Frontal cortex (tissue), 4 donors: Measurements from ENCODE around the gene HBP1. TPM values are rescaled to one million over a fixed set of nuclear protein-coding genes. Genes with fewer than 3 reads are reported as not detected.
A peak's percentile ranks its signal among the peaks of the same experiment; 100 is the strongest.
"Not testable (repeated sequence)": the region's sequence is repeated elsewhere in the genome, so short reads cannot be mapped to it uniquely, and the experiment has no call there.

Experiments
- DNase-seq, 2 donors: peaks; one replicate each; pipeline ENCODE4 v3.0.0; 2012; ENCODE audit warnings: low spot score in 2 of 2
- FAIRE-seq: peaks from 2 replicates; lab custom pipeline; 2012; peaks lifted over from hg19 to GRCh38; lab: Jason Lieb, UNC
- total RNA-seq: library from RNA; depleted of rRNA; stranded (reverse); fragments of >200 nt; gene quantifications from one replicate; pipeline ENCODE4 v1.2.3, GENCODE V29; 2014
- donor health status: control.
- donor health status: control.
- donor health status: control.

The HBP1 gene
- total RNA-seq, 1 donor from 2014 or later = 55.0 TPM

DNA sequence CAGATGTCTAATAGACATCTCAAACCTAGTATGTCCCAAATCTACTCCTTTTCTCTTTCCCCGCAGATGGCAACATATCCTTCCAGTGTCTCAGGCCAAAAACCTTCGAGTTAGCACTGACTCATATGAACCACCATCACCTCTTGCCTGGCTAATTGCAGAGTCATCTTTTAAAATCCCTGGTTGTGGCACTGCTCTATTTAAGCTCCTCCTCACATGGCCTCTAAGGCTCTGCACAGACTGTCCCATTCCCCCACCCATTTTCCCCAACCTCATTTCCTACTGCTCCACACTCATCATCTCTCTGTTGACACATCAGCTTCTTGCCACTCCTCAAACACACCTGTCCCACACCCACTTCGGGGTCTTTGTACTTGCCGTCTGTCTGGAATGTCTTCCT is 16.8 kb upstream of the HBP1 start:
- DNase-seq (no peak), FAIRE-seq (no peak)

DNA sequence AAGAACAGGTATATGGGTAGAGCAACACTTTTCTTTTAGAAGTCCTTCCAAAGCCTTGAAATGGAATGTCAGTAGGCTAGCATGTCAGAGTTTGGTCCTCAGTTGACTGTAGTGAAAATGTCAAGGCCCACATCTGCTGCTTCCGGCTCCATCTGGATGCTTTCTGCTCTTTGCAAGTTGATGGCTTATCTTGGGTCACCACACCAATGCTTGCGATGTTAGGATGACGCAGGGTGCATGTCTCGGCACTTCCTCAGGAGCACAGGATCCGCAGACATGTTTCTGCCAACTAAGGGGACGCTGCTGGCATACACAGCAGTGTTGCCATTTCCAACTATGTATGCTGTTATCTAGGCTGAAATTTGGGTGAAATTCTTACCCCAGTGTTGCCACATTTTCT is 14.0 kb upstream of the HBP1 start:
- FAIRE-seq = no peak
- DNase-seq = no peak

DNA sequence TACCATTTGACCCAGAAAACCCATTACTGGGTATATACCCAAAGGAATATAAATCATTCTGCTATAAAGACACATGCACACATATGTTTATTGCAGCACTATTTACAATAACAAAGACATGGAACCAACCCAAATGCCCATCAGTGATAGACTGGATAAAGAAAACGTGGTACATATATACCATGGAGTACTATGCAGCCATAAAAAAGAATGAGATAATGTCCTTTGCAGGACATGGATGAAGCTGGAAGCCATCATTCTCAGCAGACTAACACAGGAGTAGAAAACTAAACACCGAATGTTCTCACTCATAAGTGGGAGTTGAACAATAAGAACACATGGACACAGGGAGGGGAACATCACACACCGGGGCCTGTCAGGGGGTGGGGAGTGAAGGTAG is 13.1 kb upstream of the HBP1 start:
- DNase-seq, FAIRE-seq: not testable (repeated sequence)

GRCh38 chr7:107157091-107157490 is 11.7 kb upstream of the HBP1 start:
- FAIRE-seq = no peak
- DNase-seq = no peak

GRCh38 chr7:107158028-107158427 is 10.8 kb upstream of the HBP1 start:
- FAIRE-seq (no peak), DNase-seq (no peak)

DNA sequence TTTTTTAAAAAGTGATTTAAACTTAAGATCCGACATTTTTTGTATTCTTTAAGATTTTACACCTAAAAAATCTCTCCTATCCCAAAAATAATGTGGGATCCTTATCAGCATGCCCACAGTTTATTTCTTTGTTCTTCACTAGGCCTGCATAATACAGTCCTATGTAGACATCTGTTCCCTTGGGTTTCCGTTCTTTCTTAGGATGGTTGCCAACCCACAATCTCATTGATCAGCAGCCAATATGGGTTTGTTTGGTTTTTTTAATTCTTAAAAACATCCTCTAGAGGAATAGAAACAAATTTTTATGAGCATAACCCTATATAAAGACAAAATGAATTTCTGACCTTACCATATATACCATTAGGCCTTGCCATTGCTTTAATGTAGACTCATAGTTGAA is 8.4 kb upstream of the HBP1 start:
- FAIRE-seq = no peak

GRCh38 chr7:107161415-107161814 is 7.4 kb upstream of the HBP1 start:
- FAIRE-seq (no peak), DNase-seq (no peak)

More for the DNA sequence above, 8.4 kb upstream of the HBP1 start:
- no peak for DNase-seq

DNA sequence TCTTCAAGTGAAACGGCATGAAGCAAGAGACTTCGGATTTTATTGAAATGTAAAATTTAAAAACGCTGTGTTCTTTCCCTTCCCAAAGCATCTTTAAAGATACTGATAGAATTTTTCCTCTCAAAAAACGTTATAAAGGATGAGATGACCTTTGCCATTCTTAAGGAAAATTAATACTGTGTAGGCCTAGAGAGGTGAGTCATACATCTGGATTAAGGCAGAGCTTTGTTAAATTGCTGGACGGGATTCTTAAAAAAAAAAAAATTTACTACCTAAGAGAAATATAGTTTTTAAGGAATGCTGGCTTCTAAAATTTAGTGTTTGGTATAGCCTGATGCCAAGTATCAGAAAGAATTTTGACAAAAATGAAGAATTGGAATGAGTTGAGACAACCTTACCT is 6.3 kb upstream of the HBP1 start:
- FAIRE-seq = no peak
- no peak for DNase-seq

- FAIRE-seq (no peak), DNase-seq (no peak)
These were observed 4.7 kb upstream of the HBP1 start for GRCh38 chr7:107164092-107164491.

DNA sequence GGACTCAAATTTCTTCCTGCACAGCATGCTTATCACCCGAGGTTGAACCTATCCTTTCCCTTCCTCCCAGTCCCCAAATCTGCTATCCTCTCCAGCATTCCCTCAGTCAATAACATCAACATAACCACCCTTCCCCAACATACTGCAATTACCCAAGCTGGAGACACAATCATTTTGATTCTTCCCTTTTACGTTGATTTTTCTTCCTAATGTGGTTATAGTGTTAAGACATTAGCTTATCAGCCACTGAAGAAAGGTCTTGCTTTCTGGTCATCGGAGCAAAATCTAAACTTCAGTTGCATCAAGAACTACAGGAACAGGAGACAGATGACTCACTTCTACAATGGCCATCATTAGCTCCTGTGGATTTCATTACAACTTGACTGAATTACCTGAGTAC is 3.5 kb upstream of the HBP1 start:
- DNase-seq (no peak), FAIRE-seq (no peak)

GRCh38 chr7:107166736-107167426 is 1.9 kb upstream of the HBP1 start:
- FAIRE-seq = no peak
- no peak for DNase-seq

DNA sequence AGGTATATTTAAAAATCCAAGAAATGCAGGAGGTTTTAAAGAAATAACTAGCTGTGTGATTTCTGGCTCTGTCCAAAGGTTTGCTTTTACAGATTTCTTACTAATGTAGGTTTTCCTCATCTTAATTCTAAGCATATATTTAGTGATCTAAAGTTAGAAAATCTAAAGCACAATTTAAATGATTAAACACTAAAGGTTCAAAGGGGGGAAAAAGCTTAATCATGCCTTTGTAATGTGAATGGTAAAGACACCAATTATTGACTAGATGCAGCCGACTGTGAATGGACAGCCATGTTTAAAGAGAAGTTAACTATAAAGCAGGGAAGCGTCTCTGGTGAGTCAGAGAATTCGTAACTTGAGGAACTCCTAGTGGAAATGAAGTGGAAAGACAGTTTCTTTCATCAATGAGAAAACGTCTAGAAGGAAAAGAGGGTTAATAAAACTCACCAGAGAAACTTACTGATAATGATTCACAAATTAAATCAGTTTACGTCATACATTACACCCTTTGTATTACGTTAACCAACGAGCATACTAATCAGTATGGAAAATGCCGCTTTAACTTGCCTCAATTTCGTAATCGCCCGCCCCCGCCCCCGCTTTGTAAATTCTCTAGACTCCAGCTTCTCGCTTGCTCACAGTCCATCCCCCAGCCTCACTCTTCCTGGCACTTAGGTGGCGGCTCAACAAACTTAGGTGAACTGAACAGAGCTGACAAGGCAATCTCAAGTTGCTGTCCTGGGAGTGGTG is 1.1 kb upstream of the HBP1 start:
- FAIRE-seq = no peak
- DNase-seq = peak; percentile 34

DNA sequence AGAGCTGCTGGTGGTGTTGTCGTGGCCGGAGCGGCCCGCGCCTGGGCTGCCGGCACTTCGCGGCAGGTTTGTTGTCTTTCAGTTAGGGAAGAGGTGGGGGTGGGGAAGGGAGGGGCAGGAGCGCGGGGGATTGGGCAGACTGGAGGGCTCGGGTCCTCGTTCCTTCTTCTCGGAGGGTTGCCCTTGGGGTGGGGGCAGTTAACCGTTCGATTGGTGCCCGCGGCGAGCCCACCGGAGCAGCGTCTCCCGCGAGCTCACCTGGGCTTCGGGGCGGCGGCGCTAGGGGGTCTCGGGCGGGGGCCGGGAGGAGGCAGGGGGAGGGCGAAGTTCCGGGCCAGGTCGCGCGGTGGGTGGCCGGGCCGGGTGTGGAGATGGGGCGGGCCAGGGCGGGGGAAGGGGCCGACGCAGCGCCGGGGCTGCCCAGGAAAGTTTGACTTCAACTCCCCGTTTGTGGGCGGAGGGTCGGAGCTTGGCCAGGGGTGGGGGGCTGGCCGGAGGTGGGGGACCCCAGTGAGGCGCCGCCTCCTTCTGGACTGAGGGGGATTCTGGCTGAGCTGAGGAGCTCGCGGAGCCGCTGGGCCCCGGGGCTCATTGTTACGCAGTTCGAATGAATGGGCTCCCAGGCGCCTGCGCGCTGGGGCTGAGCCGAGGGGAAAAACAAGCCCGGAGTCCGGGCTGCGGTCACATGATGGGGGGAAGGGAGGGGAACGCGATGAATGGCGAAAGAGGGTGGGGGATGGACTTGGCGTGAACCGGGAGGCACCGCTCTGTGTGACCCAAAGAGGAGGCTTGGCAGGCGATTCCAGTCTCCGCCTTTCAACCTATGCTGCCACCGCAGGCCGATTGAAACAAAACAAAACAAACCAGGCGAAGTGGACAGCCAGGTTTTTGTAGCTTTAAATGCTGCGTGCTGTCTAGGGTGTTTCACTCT is 582 bp downstream of the HBP1 start:
- no peak for FAIRE-seq

GRCh38 chr7:107170051-107170915 is 1.5 kb downstream of the HBP1 start:
- FAIRE-seq (no peak), DNase-seq (no peak)

More for the DNA sequence above, 582 bp downstream of the HBP1 start:
- peak; percentile 72 to 77 for DNase-seq

GRCh38 chr7:107171496-107171895 is 2.7 kb downstream of the HBP1 start:
- no peak for FAIRE-seq
- DNase-seq = no peak

- FAIRE-seq (no peak), DNase-seq (no peak)
These were observed 3.7 kb downstream of the HBP1 start for GRCh38 chr7:107172276-107173032.

DNA sequence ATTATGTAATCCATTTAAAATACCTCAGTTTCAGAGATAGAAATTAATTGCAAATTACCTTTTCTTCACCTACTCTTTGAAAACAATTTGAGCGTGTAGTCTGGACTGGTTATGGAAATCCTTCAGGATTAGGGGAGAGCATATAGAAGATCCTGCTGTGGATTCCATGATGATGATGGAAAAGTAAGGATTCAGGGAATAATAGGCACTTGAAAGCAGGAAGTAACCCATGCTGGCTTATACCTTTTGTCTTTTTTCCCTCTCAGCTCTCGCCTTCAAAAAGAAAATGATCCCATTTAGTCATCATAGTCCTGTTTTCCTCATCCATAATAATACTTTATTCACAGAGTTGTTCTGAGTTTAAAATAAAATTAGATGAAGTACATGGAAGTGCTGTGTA is 4.4 kb downstream of the HBP1 start:
- FAIRE-seq = no peak
- DNase-seq = no peak

- FAIRE-seq (no peak), DNase-seq (no peak)
These were observed 5.0 kb downstream of the HBP1 start for GRCh38 chr7:107173691-107174406.
